Thyroid gland (tissue), 4 donors: ENCODE data around the gene SLC25A21.

Source experiments
- CTCF ChIP-seq, 6 experiments: fragments of 200-600 bp in 3 of 6; fragments of 450-650 bp in 3 of 6; sonication (generic) in 3 of 6; IDR thresholded peaks; one replicate each; pipeline ENCODE4 v1.5.1; 2016 to 2019; ENCODE audit warnings: antibody characterized with exemption in 6 of 6, mild to moderate bottlenecking in 2 of 6, inconsistent platforms in 1 of 6, moderate library complexity in 1 of 6
- POLR2A ChIP-seq, 2 donors: fragments of 450-650 bp; IDR thresholded peaks; one replicate each; pipeline ENCODE4 v1.6.1; 2017; ENCODE audit warnings: antibody characterized with exemption in 2 of 2, mild to moderate bottlenecking in 2 of 2, moderate library complexity in 1 of 2

- TF ChIP-seq CTCF (IDR thresholded peaks at IDR 0.05) (no peak), POLR2A (IDR thresholded peaks at IDR 0.05) (no peak)
Observed at GRCh38 chr14:37122288-37122687, 50.1 kb downstream of the SLC25A21 start.
